GM23248 (cell line): ENCODE data around the gene CLDN19.

ENCODE experiments used
- EZH2 ChIP-seq: fragments of 200-600 bp; sonication (generic); IDR thresholded peaks from 2 replicates; pipeline ENCODE4 v1.6.1; 2018; ENCODE audit warnings: antibody characterized with exemption, mild to moderate bottlenecking; ENCODE audit not compliant: insufficient read depth, poor library complexity, severe bottlenecking
- EZH2phosphoT487 ChIP-seq: fragments of 200-600 bp; sonication (generic); IDR thresholded peaks from 2 replicates; pipeline ENCODE4 v1.6.1; 2018; ENCODE audit warnings: antibody characterized with exemption, moderate library complexity, mild to moderate bottlenecking, low read depth; ENCODE audit not compliant: insufficient read depth

DNA sequence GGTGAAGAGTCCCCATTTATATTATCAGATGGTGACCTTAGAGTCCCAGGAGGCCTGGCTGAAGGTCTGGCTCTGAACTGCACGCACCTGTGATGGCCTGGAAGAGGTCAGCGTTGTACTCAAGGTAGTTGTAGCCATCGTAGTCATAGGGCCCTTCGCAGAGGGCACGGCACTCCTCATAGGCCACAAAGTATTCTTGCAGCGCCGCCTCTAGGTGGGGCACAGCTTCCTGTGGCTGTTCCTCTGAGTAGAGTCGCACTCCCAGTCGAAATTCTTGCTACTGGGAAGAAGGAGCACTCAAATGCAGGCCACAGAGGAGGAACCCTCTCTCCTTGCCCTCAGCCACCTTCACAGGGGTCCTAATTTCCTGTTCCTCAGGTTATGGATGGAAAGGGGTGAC, 19.1 kb upstream of the CLDN19 start:
- TF ChIP-seq EZH2 (no peak), EZH2phosphoT487 (no peak)
